Measurements from ENCODE around the gene IP6K1. TPM values are rescaled to one million over a fixed set of nuclear protein-coding genes. Genes with fewer than 3 reads are reported as not detected.

IP6K1 gene
- total RNA-seq, 1 experiment from 2014 or later: 30.6 TPM

GRCh38 chr3:49751501-49751900 is 34.8 kb downstream of the IP6K1 start:
- ChIA-PET RAD21 (ENCODE audit: low non-redundant PET in 1 of 2, low total read pairs in 2 of 2, uncharacterized antibody in 2 of 2, unreplicated experiment in 2 of 2) (no interaction called here), POLR2A (no interaction called here), CTCF (no interaction called here)
- peaks cover 64% of the 10 kb centered on the region for H3K79me2 ChIP-seq (ENCODE audit: insufficient read depth, low read length)
- no peak overlapping the region for H3K9ac ChIP-seq (ENCODE audit: low read length)
- BruUV-seq (replicated peaks): no TSS peak
- intact Hi-C loops (cut with micrococcal nuclease): no loop called here
- no peaks in the 10 kb centered on the region for H3K9me3 ChIP-seq (ENCODE audit: control insufficient read depth in 1 of 2, insufficient read depth in 1 of 2, low read depth in 1 of 2, low read length in 2 of 2)
- DNase-seq (ENCODE audit: low read depth, low spot score) (no peak), ATAC-seq (no peak)
- no peaks in the 10 kb centered on the region for H3K4me1 ChIP-seq (ENCODE audit: control insufficient read depth in 1 of 2, insufficient read depth in 2 of 2, low read length in 2 of 2)
- no peak overlapping the region for H2AFZ ChIP-seq (ENCODE audit: low read depth, low read length, poor library complexity, severe bottlenecking)
- H3K4me2 ChIP-seq (ENCODE audit: low read length): no peak overlapping the region
- no peaks in the 10 kb centered on the region for H3K27me3 ChIP-seq (ENCODE audit: insufficient read depth, low read length)
- peaks cover 4% of the 10 kb centered on the region; the same call in 1 of the 2 replicates for H4K20me1 ChIP-seq (ENCODE audit: insufficient read depth)
- no peak for TF ChIP-seq EZH2 (IDR thresholded peaks at IDR 0.05)
- TF ChIP-seq TCF7L2 (IDR thresholded peaks at IDR 0.05; ENCODE audit: borderline replicate concordance, extremely low read depth, insufficient read depth, insufficient read length): no peak
- TF ChIP-seq SP1 (IDR thresholded peaks at IDR 0.05; ENCODE audit: low read depth): no peak
- TF ChIP-seq POLR2AphosphoS5 (IDR thresholded peaks at IDR 0.05; ENCODE audit: low read depth, low read length): no peak
- no peak for TF ChIP-seq ZFX (IDR thresholded peaks at IDR 0.05)
- TF ChIP-seq SIN3A (IDR thresholded peaks at IDR 0.05; ENCODE audit: low read depth): no peak
- no peak for TF ChIP-seq ELF1 (IDR thresholded peaks at IDR 0.05; ENCODE audit: borderline replicate concordance, low read depth)
- H3K4me3 ChIP-seq (replicated peaks in 1 of 2; ENCODE audit: low read depth in 1 of 2, low read length in 2 of 2): no peak overlapping the region
- no peaks in the 10 kb centered on the region for H3K9me2 ChIP-seq (ENCODE audit: insufficient read depth)
- H3K27ac ChIP-seq (ENCODE audit: low read depth, low read length): no peak overlapping the region
- H3K36me3 ChIP-seq (ENCODE audit: control insufficient read depth in 1 of 2, insufficient read depth in 2 of 2, low read length in 2 of 2): peaks cover 0 to 2% of the 10 kb centered on the region in 2 experiments; a peak in 1 of 4 replicates

DNA sequence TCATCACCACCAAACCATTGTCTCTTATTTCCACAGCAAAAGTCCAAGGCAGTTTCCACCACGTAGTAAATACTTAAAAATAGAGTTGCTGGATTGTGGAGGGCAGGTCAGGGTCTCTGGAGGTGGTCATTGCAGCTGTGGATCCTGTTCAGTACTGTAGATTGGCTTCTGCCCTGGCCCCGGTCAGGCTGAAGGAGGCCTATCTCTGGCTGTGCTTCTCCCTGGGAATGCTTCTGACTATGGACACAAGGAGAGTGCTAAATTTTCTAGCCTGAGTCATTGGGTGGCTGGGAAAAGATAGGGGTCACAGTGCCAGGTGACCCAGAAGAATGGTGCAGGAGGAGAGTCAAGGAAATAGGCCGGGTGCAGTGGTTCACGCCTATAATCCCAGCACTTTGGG is 36.3 kb downstream of the IP6K1 start:
- Histone ChIP-seq H3K27me3 (ENCODE audit: insufficient read depth, low read length) (no peaks in the 10 kb centered on the region), H3K4me2 (ENCODE audit: low read length) (no peak overlapping the region), H3K27ac (ENCODE audit: low read depth, low read length) (no peak overlapping the region), H3K4me1 (ENCODE audit: control insufficient read depth in 1 of 2, insufficient read depth in 2 of 2, low read length in 2 of 2) (no peaks in the 10 kb centered on the region), H2AFZ (ENCODE audit: low read depth, low read length, poor library complexity, severe bottlenecking) (no peak overlapping the region), H3K9ac (ENCODE audit: low read length) (no peak overlapping the region), H3K9me2 (ENCODE audit: insufficient read depth) (no peaks in the 10 kb centered on the region), H3K79me2 (ENCODE audit: insufficient read depth, low read length) (peaks cover 60% of the 10 kb centered on the region), H3K36me3 (ENCODE audit: control insufficient read depth in 1 of 2, insufficient read depth in 2 of 2, low read length in 2 of 2) (peaks cover 0 to 2% of the 10 kb centered on the region in 2 experiments; a peak in 1 of 4 replicates), H4K20me1 (ENCODE audit: insufficient read depth) (0 out of 2 replicates have a peak, but pooled peaks cover 4% of the 10 kb centered on the region), H3K9me3 (ENCODE audit: control insufficient read depth in 1 of 2, insufficient read depth in 1 of 2, low read depth in 1 of 2, low read length in 2 of 2) (no peaks in the 10 kb centered on the region), H3K4me3 (replicated peaks in 1 of 2; ENCODE audit: low read depth in 1 of 2, low read length in 2 of 2) (no peak overlapping the region)
- no TSS peak for BruUV-seq (replicated peaks)
- ATAC-seq: no peak
- ChIA-PET CTCF (no interaction called here), POLR2A (no interaction called here), RAD21 (ENCODE audit: low non-redundant PET in 1 of 2, low total read pairs in 2 of 2, uncharacterized antibody in 2 of 2, unreplicated experiment in 2 of 2) (no interaction called here)
- DNase-seq (ENCODE audit: low read depth, low spot score): no peak
- intact Hi-C loops (cut with micrococcal nuclease): no loop called here
- TF ChIP-seq SRF (IDR thresholded peaks at IDR 0.05; ENCODE audit: low read depth): no peak
- TF ChIP-seq, protein P1, sequence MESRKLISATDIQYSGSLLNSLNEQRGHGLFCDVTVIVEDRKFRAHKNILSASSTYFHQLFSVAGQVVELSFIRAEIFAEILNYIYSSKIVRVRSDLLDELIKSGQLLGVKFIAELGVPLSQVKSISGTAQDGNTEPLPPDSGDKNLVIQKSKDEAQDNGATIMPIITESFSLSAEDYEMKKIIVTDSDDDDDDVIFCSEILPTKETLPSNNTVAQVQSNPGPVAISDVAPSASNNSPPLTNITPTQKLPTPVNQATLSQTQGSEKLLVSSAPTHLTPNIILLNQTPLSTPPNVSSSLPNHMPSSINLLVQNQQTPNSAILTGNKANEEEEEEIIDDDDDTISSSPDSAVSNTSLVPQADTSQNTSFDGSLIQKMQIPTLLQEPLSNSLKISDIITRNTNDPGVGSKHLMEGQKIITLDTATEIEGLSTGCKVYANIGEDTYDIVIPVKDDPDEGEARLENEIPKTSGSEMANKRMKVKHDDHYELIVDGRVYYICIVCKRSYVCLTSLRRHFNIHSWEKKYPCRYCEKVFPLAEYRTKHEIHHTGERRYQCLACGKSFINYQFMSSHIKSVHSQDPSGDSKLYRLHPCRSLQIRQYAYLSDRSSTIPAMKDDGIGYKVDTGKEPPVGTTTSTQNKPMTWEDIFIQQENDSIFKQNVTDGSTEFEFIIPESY (IDR thresholded peaks at IDR 0.05; ENCODE audit: extremely low read depth, insufficient replicate concordance, low read length): no peak
- TF ChIP-seq ATF3 (IDR thresholded peaks at IDR 0.05): no peak
- TF ChIP-seq CBX3 (IDR thresholded peaks at IDR 0.05; ENCODE audit: low read depth): no peak
- no peak for TF ChIP-seq EGR1 (IDR thresholded peaks at IDR 0.05; ENCODE audit: low read depth)
- no peak for TF ChIP-seq MAX (IDR thresholded peaks at IDR 0.05)
- TF ChIP-seq ELF1 (IDR thresholded peaks at IDR 0.05; ENCODE audit: borderline replicate concordance, low read depth): no peak
- TF ChIP-seq FOSL1 (IDR thresholded peaks at IDR 0.05; ENCODE audit: low read depth): no peak
- TF ChIP-seq POLR2A (IDR thresholded peaks at IDR 0.05; ENCODE audit: borderline replicate concordance, extremely low read depth, insufficient read depth, insufficient read length): no peak
- TF ChIP-seq EZH2 (IDR thresholded peaks at IDR 0.05): no peak
- no peak for TF ChIP-seq CEBPB (IDR thresholded peaks at IDR 0.05; ENCODE audit: low read depth)
- TF ChIP-seq SIN3A (IDR thresholded peaks at IDR 0.05; ENCODE audit: low read depth): no peak
- TF ChIP-seq SP1 (IDR thresholded peaks at IDR 0.05; ENCODE audit: low read depth): no peak
- TF ChIP-seq EZH2phosphoT487 (IDR thresholded peaks at IDR 0.05; ENCODE audit: borderline replicate concordance): no peak
- TF ChIP-seq POLR2AphosphoS5 (IDR thresholded peaks at IDR 0.05; ENCODE audit: low read depth, low read length): no peak
- TF ChIP-seq JUND (IDR thresholded peaks at IDR 0.05): no peak
- TF ChIP-seq CTCF (IDR thresholded peaks at IDR 0.05 in 2 of 3, conservative IDR thresholded peaks at IDR 0.05 in 1 of 3; ENCODE audit: borderline replicate concordance in 1 of 3, insufficient read depth in 1 of 3, low read depth in 2 of 3, low read length in 2 of 3): no peak
